OCI-LY3 (cell line): Measurements from ENCODE around the gene KIF6.

Experiments
- H2AFZ ChIP-seq: fragments of 200-600, 300-600 bp; shearing (Covaris generic); 2 replicates; pipeline ENCODE4 v1.6.0; 2014; ENCODE audit warnings: antibody characterized with exemption, low read depth, low read length
- H3K27ac ChIP-seq: fragments of 200-600, 300-600 bp; sonication (generic); 2 replicates; pipeline ENCODE4 v1.5.1; 2014; ENCODE audit warnings: mild to moderate bottlenecking, low read length, moderate library complexity, mixed read lengths
- H3K27me3 ChIP-seq: fragments of 200-600, 300-600 bp; sonication (generic); 2 replicates; pipeline ENCODE4 v1.6.1; 2014; ENCODE audit warnings: low read depth, low read length, mixed read lengths
- H3K36me3 ChIP-seq: fragments of 200-600, 300-600 bp; sonication (generic); replicated peaks from 2 replicates; pipeline ENCODE3; 2014; ENCODE audit warnings: low read depth, low read length, mixed read lengths
- H3K4me1 ChIP-seq: fragments of 300-600, 200-600 bp; sonication (generic); 2 replicates; pipeline ENCODE4 v1.6.1; 2014; ENCODE audit warnings: low read length, mixed read lengths
- H3K4me2 ChIP-seq: fragments of 200-600, 300-600 bp; sonication (generic); 2 replicates; pipeline ENCODE4 v1.6.1; 2014; ENCODE audit warnings: low read length, mixed read lengths
- H3K4me3 ChIP-seq: fragments of 300-600, 200-600 bp; sonication (generic); 2 replicates; pipeline ENCODE4 v1.5.1; 2014; ENCODE audit warnings: antibody characterized with exemption, mild to moderate bottlenecking, low read length, moderate library complexity
- H3K79me2 ChIP-seq: fragments of 300-600, 200-600 bp; shearing (Covaris generic); 2 replicates; pipeline ENCODE4 v1.6.1; 2014; ENCODE audit warnings: mild to moderate bottlenecking, low read length, mixed read lengths
- H3K9ac ChIP-seq: fragments of 300-600, 200-600 bp; shearing (Covaris generic); 2 replicates; pipeline ENCODE4 v1.6.0; 2014; ENCODE audit warnings: mild to moderate bottlenecking, low read length, moderate library complexity
- H3K9me3 ChIP-seq: fragments of 200-600, 300-600 bp; shearing (Covaris generic); 2 replicates; pipeline ENCODE4 v1.6.1; 2014; ENCODE audit warnings: low read length, mixed read lengths; ENCODE audit not compliant: insufficient read depth
- H4K20me1 ChIP-seq: fragments of 200-600, 300-600 bp; sonication (generic); 2 replicates; pipeline ENCODE4 v1.6.1; 2016; ENCODE audit warnings: low read length, mixed read lengths; ENCODE audit not compliant: insufficient read depth
- CTCF ChIP-seq: fragments of 200-600, 300-600 bp; sonication (generic); IDR thresholded peaks from 2 replicates; pipeline ENCODE4 v1.5.1; 2014; ENCODE audit warnings: antibody characterized with exemption, low read length, low read depth
- EZH2phosphoT487 ChIP-seq: fragments of 200-600 bp; shearing (Covaris generic); IDR thresholded peaks from 2 replicates; pipeline ENCODE4 v1.6.1; 2018; ENCODE audit warnings: antibody characterized with exemption, mixed run types, low read depth

The KIF6 gene

DNA sequence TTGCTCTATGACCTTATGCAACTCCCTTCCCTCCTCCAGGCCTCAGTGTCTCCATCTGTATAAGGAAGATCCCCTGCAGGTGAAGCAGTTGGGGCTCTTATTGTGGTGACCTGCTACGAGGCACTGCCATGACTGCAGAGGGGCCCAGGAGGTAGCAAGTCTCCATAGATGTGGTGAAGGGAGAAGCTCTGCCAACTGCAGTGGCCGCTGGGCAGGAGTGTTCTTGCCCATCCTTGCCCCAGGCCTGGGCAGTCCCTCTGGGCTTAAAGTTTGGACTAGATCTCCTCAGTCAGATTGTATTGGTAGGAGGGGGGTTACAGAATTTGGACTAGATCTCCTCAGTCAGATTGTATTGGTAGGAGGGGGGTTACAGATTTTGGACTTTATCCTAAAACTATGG lies 423.2 kb downstream of the KIF6 start:
- H3K79me2 ChIP-seq = no peaks in the 10 kb centered on the region
- peaks cover 3% of the 10 kb centered on the region; the same call in 1 of the 2 replicates for H3K27me3 ChIP-seq
- H3K4me2 ChIP-seq = no peak overlapping the region
- H2AFZ ChIP-seq = no peak overlapping the region
- no peaks in the 10 kb centered on the region for H4K20me1 ChIP-seq
- H3K4me3 ChIP-seq = no peak overlapping the region
- H3K9ac ChIP-seq = no peak overlapping the region
- peaks cover 16% of the 10 kb centered on the region for H3K4me1 ChIP-seq
- no peak overlapping the region for H3K27ac ChIP-seq
- TF ChIP-seq CTCF (no peak), EZH2phosphoT487 (no peak)
- H3K9me3 ChIP-seq = no peaks in the 10 kb centered on the region
- no peaks in the 10 kb centered on the region for H3K36me3 ChIP-seq

DNA sequence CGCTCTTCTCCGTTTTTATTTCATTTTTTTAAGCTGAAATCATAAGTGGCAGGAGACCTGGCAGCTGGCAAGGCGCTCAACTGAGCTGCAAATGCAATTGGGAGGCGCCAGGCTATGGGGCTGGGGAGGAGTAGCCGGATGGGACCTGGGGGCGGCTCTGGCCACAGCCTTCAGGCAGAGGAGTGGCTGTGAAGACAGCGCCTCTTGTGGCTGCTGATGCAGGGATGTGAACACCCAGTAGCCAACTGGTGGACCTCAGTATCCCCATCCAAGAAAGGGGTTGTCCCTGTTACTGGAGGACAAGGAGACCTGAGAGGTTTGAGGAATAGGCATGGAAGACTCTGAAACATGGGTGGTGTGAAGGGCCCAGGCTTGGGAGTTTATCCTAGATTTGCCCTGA lies 423.6 kb downstream of the KIF6 start:
- no peaks in the 10 kb centered on the region for H3K79me2 ChIP-seq
- no peak overlapping the region for H3K4me3 ChIP-seq
- no peaks in the 10 kb centered on the region for H4K20me1 ChIP-seq
- no peaks in the 10 kb centered on the region for H3K9me3 ChIP-seq
- no peak overlapping the region for H3K9ac ChIP-seq
- H3K4me1 ChIP-seq = peaks cover 16% of the 10 kb centered on the region
- H3K27ac ChIP-seq = no peak overlapping the region
- TF ChIP-seq EZH2phosphoT487 (no peak), CTCF (peak; percentile 29; the same call in 1 of the 2 replicates)
- H3K4me2 ChIP-seq = no peak overlapping the region
- no peak overlapping the region for H2AFZ ChIP-seq
- 0 out of 2 replicates have a peak, but pooled peaks cover 2% of the 10 kb centered on the region for H3K27me3 ChIP-seq
- no peaks in the 10 kb centered on the region for H3K36me3 ChIP-seq

- no peaks in the 10 kb centered on the region for H3K36me3 ChIP-seq
- peaks cover 16% of the 10 kb centered on the region for H3K4me1 ChIP-seq
Measured at GRCh38 chr6:39300739-39301138, 424.5 kb downstream of the KIF6 start.

GRCh38 chr6:39298061-39298460 lies 427.1 kb downstream of the KIF6 start:
- no peaks in the 10 kb centered on the region for H4K20me1 ChIP-seq
- TF ChIP-seq CTCF (no peak), EZH2phosphoT487 (no peak)
- H3K27me3 ChIP-seq = 0 out of 2 replicates have a peak, but pooled peaks cover under 1% of the 10 kb centered on the region
- H3K36me3 ChIP-seq = no peaks in the 10 kb centered on the region
- peaks cover 16% of the 10 kb centered on the region for H3K4me1 ChIP-seq
- H2AFZ ChIP-seq = no peak overlapping the region
- no peaks in the 10 kb centered on the region for H3K79me2 ChIP-seq
- no peak overlapping the region for H3K9ac ChIP-seq
- no peak overlapping the region for H3K27ac ChIP-seq
- H3K9me3 ChIP-seq = no peaks in the 10 kb centered on the region
- H3K4me3 ChIP-seq = no peak overlapping the region
- H3K4me2 ChIP-seq = no peak overlapping the region

More at GRCh38 chr6:39300739-39301138, 424.5 kb downstream of the KIF6 start:
- Histone ChIP-seq H3K9me3 (no peaks in the 10 kb centered on the region), H3K9ac (no peak overlapping the region), H3K79me2 (no peaks in the 10 kb centered on the region), H3K27ac (no peak overlapping the region), H3K27me3 (0 out of 2 replicates have a peak, but pooled peaks cover 2% of the 10 kb centered on the region), H3K4me2 (0 out of 2 replicates have a peak overlapping the region, but pooled peaks have one; percentile 1), H3K4me3 (no peak overlapping the region), H2AFZ (peak overlapping the region; percentile 63; the same call in 1 of the 2 replicates), H4K20me1 (no peaks in the 10 kb centered on the region)
- TF ChIP-seq EZH2phosphoT487 (no peak), CTCF (no peak)
